ENCODE measurements around the gene THEMIS2.
"Not testable (repeated sequence)": the region's sequence is repeated elsewhere in the genome, so short reads cannot be mapped to it uniquely, and the experiment has no call there.

DNA sequence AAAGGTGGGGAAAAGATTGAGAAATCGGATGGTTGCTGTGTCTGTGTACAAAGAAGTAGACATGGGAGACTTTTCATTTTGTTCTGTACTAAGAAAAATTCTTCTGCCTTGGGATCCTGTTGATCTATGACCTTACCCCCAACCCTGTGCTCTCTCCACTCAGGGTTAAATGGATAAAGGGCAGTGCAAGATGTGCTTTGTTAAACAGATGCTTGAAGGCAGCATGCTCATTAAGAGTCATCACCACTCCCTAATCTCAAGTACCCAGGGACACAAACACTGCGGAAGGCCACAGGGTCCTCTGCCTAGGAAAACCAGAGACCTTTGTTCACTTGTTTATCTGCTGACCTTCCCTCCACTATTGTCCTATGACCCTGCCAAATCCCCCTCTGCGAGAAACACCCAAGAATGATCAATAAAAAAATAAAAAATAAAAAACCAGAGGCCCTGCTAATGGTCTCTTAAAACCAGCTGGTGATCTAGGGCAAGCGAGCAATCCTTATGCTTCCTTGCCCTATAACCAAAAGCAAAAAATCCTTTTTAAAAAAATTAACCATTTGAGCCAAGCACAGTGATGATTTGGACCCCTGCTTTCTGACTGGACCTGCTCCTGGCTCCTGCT lies 42.9 kb upstream of the THEMIS2 start:
- not testable (repeated sequence) for TF ChIP-seq CTCF (IDR thresholded peaks at IDR 0.05); ZFX (IDR thresholded peaks at IDR 0.05; ENCODE audit: borderline replicate concordance)

All from 22Rv1 (cell line).